Loucy (cell line): ENCODE measurements around the gene TRIM15.

Experiments
- EZH2phosphoT487 ChIP-seq: fragments of 200-600 bp; IDR thresholded peaks from 2 replicates; pipeline ENCODE4 v1.6.1; 2018; ENCODE audit warnings: antibody characterized with exemption, mild to moderate bottlenecking, moderate library complexity, borderline replicate concordance
- TF ChIP-seq, protein P1 (sequence below): fragments of 200-600 bp; sonication (generic); conservative IDR thresholded peaks from 2 replicates; pipeline ENCODE4 v1.5.1; 2014; ENCODE audit warnings: mild to moderate bottlenecking, antibody characterized with exemption, low read length

DNA sequence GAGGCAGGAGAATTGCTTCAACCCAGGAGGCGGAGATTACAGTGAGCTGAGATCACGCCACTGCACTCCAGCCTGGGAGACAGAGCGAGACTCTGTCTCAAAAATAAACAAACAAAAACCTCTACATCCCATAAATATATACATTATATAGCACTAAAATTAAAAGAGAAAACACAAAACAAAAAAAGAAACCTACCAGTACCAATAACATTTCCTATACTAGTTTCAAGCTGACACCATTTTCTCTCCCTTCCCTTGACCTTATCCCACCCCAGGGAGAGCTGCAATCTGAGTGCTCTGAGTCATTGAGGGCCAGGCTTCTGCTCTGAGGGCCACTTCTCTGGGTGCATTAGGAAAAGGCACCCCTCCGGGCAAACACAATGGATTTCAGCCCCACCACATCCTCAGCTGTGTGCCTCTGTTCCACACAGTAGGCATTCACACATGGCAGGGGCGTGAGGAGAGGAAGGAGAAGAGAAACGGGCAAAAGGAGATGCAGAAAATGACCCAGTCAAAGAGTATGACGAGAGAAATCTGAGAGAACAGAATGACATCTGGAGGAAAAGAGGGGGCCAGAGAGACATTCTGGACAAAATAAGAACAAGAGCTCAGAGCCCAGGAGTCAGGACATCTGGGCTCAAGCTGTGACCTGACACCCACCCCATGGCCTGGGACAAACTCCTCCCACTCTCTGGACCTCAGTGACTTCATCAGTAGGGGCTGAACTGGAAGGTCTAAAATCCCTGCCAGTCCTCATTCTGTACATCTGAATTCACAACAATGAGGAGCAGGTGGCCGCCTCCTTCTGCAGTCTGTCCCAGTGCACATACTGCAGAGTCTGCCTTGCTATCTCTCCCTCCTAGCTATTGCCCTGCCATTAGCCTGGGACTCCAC, 31.7 kb downstream of the TRIM15 start:
- TF ChIP-seq, protein P1, sequence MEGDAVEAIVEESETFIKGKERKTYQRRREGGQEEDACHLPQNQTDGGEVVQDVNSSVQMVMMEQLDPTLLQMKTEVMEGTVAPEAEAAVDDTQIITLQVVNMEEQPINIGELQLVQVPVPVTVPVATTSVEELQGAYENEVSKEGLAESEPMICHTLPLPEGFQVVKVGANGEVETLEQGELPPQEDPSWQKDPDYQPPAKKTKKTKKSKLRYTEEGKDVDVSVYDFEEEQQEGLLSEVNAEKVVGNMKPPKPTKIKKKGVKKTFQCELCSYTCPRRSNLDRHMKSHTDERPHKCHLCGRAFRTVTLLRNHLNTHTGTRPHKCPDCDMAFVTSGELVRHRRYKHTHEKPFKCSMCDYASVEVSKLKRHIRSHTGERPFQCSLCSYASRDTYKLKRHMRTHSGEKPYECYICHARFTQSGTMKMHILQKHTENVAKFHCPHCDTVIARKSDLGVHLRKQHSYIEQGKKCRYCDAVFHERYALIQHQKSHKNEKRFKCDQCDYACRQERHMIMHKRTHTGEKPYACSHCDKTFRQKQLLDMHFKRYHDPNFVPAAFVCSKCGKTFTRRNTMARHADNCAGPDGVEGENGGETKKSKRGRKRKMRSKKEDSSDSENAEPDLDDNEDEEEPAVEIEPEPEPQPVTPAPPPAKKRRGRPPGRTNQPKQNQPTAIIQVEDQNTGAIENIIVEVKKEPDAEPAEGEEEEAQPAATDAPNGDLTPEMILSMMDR, result no peak
- TF ChIP-seq EZH2phosphoT487, result no peak
